HEK293 (cell line): ENCODE data around the gene MCUR1.

Experiments used
- GLIS2 ChIP-seq: fragments of 450-650 bp; formaldehyde crosslinking; IDR thresholded peaks from 2 replicates; pipeline ENCODE4 v1.5.1; 2016; ENCODE audit warnings: missing biosample characterization, missing genetic modification characterization
- KLF16 ChIP-seq: fragments of 450-650 bp; formaldehyde crosslinking; IDR thresholded peaks from 2 replicates; pipeline ENCODE4 v1.5.1; 2017; ENCODE audit warnings: missing biosample characterization, missing genetic modification characterization
- KLF9 ChIP-seq: fragments of 450-650 bp; formaldehyde crosslinking; IDR thresholded peaks from 2 replicates; pipeline ENCODE4 v1.5.1; 2016; ENCODE audit warnings: missing biosample characterization, missing genetic modification characterization, low read depth
- MYNN ChIP-seq: fragments of 450-650 bp; formaldehyde crosslinking; IDR thresholded peaks from 2 replicates; pipeline ENCODE4 v1.5.1; 2016; ENCODE audit warnings: missing biosample characterization, missing genetic modification characterization, borderline replicate concordance
- TRIM28 ChIP-seq: IDR thresholded peaks from 2 replicates; pipeline ENCODE4 v1.6.1; 2011; ENCODE audit warnings: low read length, control low read depth, borderline replicate concordance
- ZBTB17 ChIP-seq: fragments of 450-650 bp; formaldehyde crosslinking; IDR thresholded peaks from 2 replicates; pipeline ENCODE4 v1.5.1; 2016; ENCODE audit warnings: missing biosample characterization, missing genetic modification characterization
- ZBTB48 ChIP-seq: fragments of 450-650 bp; formaldehyde crosslinking; IDR thresholded peaks from 2 replicates; pipeline ENCODE4 v1.5.1; 2016; ENCODE audit warnings: missing biosample characterization, missing genetic modification characterization
- ZBTB8A ChIP-seq: fragments of 450-650 bp; formaldehyde crosslinking; IDR thresholded peaks from 2 replicates; pipeline ENCODE4 v1.5.1; 2016; ENCODE audit warnings: missing biosample characterization, missing genetic modification characterization
- ZEB2 ChIP-seq: fragments of 450-650 bp; formaldehyde crosslinking; IDR thresholded peaks from 2 replicates; pipeline ENCODE4 v1.5.1; 2016; ENCODE audit warnings: missing biosample characterization, missing genetic modification characterization
- ZNF148 ChIP-seq: fragments of 450-650 bp; formaldehyde crosslinking; IDR thresholded peaks from 2 replicates; pipeline ENCODE4 v1.5.0; 2017; ENCODE audit warnings: missing biosample characterization, missing genetic modification characterization, borderline replicate concordance
- ZNF23 ChIP-seq: fragments of 450-650 bp; formaldehyde crosslinking; IDR thresholded peaks from 2 replicates; pipeline ENCODE4 v1.5.1; 2016; ENCODE audit warnings: missing biosample characterization, missing genetic modification characterization, borderline replicate concordance
- ZNF266 ChIP-seq: fragments of 450-650 bp; formaldehyde crosslinking; IDR thresholded peaks from 2 replicates; pipeline ENCODE4 v1.5.1; 2016; ENCODE audit warnings: missing biosample characterization, missing genetic modification characterization, low read depth
- ZNF324 ChIP-seq: fragments of 450-650 bp; formaldehyde crosslinking; IDR thresholded peaks from 2 replicates; pipeline ENCODE4 v1.5.1; 2016; ENCODE audit warnings: missing biosample characterization, missing genetic modification characterization
- ZNF335 ChIP-seq: fragments of 450-650 bp; formaldehyde crosslinking; conservative IDR thresholded peaks from 2 replicates; pipeline ENCODE4 v1.5.1; 2016; ENCODE audit warnings: missing biosample characterization, missing genetic modification characterization
- ZNF341 ChIP-seq: fragments of 450-650 bp; formaldehyde crosslinking; IDR thresholded peaks from 2 replicates; pipeline ENCODE4; 2016; ENCODE audit warnings: low read depth, missing biosample characterization, missing genetic modification characterization
- ZNF37A ChIP-seq: fragments of 450-650 bp; IDR thresholded peaks from 2 replicates; pipeline ENCODE4 v1.5.1; 2018; ENCODE audit warnings: missing biosample characterization, missing genetic modification characterization
- ZNF404 ChIP-seq: fragments of 450-650 bp; formaldehyde crosslinking; IDR thresholded peaks from 2 replicates; pipeline ENCODE4 v1.5.1; 2017; ENCODE audit warnings: missing biosample characterization, missing genetic modification characterization
- ZNF514 ChIP-seq: fragments of 450-650 bp; formaldehyde crosslinking; IDR thresholded peaks from 2 replicates; pipeline ENCODE4 v1.5.1; 2016; ENCODE audit warnings: missing biosample characterization, missing genetic modification characterization
- ZNF544 ChIP-seq: fragments of 450-650 bp; formaldehyde crosslinking; IDR thresholded peaks from 2 replicates; pipeline ENCODE4 v1.5.0; 2017; ENCODE audit warnings: missing biosample characterization, missing genetic modification characterization
- ZNF548 ChIP-seq: fragments of 450-650 bp; formaldehyde crosslinking; IDR thresholded peaks from 2 replicates; pipeline ENCODE4 v1.5.1; 2016; ENCODE audit warnings: missing biosample characterization, missing genetic modification characterization
- ZNF561 ChIP-seq: fragments of 450-650 bp; IDR thresholded peaks from 2 replicates; pipeline ENCODE4 v1.5.1; 2018; ENCODE audit warnings: missing biosample characterization, missing genetic modification characterization, borderline replicate concordance
- ZNF596 ChIP-seq: fragments of 450-650 bp; IDR thresholded peaks from 2 replicates; pipeline ENCODE4 v1.5.0; 2018; ENCODE audit warnings: missing biosample characterization, mild to moderate bottlenecking, missing genetic modification characterization, moderate library complexity
- ZNF621 ChIP-seq: fragments of 450-650 bp; formaldehyde crosslinking; IDR thresholded peaks from 2 replicates; pipeline ENCODE4 v1.5.1; 2017; ENCODE audit warnings: missing biosample characterization, missing genetic modification characterization
- ZNF639 ChIP-seq: fragments of 450-650 bp; formaldehyde crosslinking; IDR thresholded peaks from 2 replicates; pipeline ENCODE4 v1.5.1; 2016; ENCODE audit warnings: missing biosample characterization, missing genetic modification characterization
- ZNF654 ChIP-seq: fragments of 450-650 bp; formaldehyde crosslinking; IDR thresholded peaks from 2 replicates; pipeline ENCODE4 v1.5.1; 2016; ENCODE audit warnings: low read depth, missing biosample characterization, missing genetic modification characterization
- ZNF664 ChIP-seq: fragments of 450-650 bp; formaldehyde crosslinking; IDR thresholded peaks from 2 replicates; pipeline ENCODE4 v1.5.1; 2016; ENCODE audit warnings: missing biosample characterization, missing genetic modification characterization
- ZNF776 ChIP-seq: fragments of 450-650 bp; formaldehyde crosslinking; IDR thresholded peaks from 2 replicates; pipeline ENCODE4 v1.5.0; 2017; ENCODE audit warnings: missing biosample characterization, missing genetic modification characterization, borderline replicate concordance
- ZSCAN23 ChIP-seq: fragments of 450-650 bp; formaldehyde crosslinking; IDR thresholded peaks from 2 replicates; pipeline ENCODE4 v1.5.1; 2016; ENCODE audit warnings: missing biosample characterization, missing genetic modification characterization
- ZXDB ChIP-seq: fragments of 450-650 bp; formaldehyde crosslinking; IDR thresholded peaks from 2 replicates; pipeline ENCODE4 v1.5.1; 2016; ENCODE audit warnings: missing biosample characterization, missing genetic modification characterization
- TF ChIP-seq, protein P1 (sequence below): fragments of 450-650 bp; formaldehyde crosslinking; conservative IDR thresholded peaks from 2 replicates; pipeline ENCODE4 v1.5.1; 2016; ENCODE audit warnings: low read depth, missing biosample characterization, missing genetic modification characterization
- TF ChIP-seq, protein P2 (sequence below): fragments of 450-650 bp; formaldehyde crosslinking; IDR thresholded peaks from 2 replicates; pipeline ENCODE4 v1.5.1; 2016; ENCODE audit warnings: missing biosample characterization, missing genetic modification characterization

Gene MCUR1

GRCh38 chr6:13795041-13795750, 19.2 kb downstream of the MCUR1 start (continued):
- TF ChIP-seq ZNF341 = no peak
- no peak for TF ChIP-seq ZSCAN23 (tag by site-specific recombination)
- no peak for TF ChIP-seq ZNF621 (tag by site-specific recombination)
- no peak for TF ChIP-seq ZNF596 (tag by site-specific recombination)
- peak; percentile 40; the same call in 1 of the 2 replicates for TF ChIP-seq ZXDB (tag by site-specific recombination)
- TF ChIP-seq, protein P1, sequence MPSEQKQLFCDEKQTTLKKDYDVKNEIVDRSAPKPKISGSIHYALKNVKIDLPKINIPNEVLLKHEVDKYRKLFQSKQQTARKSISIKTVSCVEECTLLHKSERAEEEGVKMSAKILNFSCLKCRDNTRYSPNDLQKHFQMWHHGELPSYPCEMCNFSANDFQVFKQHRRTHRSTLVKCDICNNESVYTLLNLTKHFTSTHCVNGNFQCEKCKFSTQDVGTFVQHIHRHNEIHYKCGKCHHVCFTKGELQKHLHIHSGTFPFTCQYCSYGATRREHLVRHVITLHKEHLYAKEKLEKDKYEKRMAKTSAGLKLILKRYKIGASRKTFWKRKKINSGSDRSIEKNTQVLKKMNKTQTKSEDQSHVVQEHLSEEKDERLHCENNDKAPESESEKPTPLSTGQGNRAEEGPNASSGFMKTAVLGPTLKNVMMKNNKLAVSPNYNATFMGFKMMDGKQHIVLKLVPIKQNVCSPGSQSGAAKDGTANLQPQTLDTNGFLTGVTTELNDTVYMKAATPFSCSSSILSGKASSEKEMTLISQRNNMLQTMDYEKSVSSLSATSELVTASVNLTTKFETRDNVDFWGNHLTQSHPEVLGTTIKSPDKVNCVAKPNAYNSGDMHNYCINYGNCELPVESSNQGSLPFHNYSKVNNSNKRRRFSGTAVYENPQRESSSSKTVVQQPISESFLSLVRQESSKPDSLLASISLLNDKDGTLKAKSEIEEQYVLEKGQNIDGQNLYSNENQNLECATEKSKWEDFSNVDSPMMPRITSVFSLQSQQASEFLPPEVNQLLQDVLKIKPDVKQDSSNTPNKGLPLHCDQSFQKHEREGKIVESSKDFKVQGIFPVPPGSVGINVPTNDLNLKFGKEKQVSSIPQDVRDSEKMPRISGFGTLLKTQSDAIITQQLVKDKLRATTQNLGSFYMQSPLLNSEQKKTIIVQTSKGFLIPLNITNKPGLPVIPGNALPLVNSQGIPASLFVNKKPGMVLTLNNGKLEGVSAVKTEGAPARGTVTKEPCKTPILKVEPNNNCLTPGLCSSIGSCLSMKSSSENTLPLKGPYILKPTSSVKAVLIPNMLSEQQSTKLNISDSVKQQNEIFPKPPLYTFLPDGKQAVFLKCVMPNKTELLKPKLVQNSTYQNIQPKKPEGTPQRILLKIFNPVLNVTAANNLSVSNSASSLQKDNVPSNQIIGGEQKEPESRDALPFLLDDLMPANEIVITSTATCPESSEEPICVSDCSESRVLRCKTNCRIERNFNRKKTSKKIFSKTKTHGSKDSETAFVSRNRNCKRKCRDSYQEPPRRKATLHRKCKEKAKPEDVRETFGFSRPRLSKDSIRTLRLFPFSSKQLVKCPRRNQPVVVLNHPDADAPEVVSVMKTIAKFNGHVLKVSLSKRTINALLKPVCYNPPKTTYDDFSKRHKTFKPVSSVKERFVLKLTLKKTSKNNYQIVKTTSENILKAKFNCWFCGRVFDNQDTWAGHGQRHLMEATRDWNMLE = no peak
- 0 out of 2 replicates have a peak, but pooled peaks have one; percentile 18 for TF ChIP-seq ZEB2 (tag by site-specific recombination)
- no peak for TF ChIP-seq TRIM28
- no peak for TF ChIP-seq ZNF404
- no peak for TF ChIP-seq ZBTB48 (tag by site-specific recombination)
- no peak for TF ChIP-seq GLIS2 (tag by site-specific recombination)
- TF ChIP-seq ZNF544 (tag by site-specific recombination) = no peak
- no peak for TF ChIP-seq MYNN (tag by site-specific recombination)
- no peak for TF ChIP-seq ZNF148 (tag by site-specific recombination)
- 0 out of 2 replicates have a peak, but pooled peaks have one; percentile 21 for TF ChIP-seq ZNF324 (tag by site-specific recombination)
- no peak for TF ChIP-seq ZBTB8A (tag by site-specific recombination)
- TF ChIP-seq ZNF654 (tag by site-specific recombination) = peak; percentile 96
- peak; percentile 25; the same call in 1 of the 2 replicates for TF ChIP-seq ZBTB17 (tag by site-specific recombination)
- no peak for TF ChIP-seq KLF16 (tag by site-specific recombination)
- no peak for TF ChIP-seq KLF9 (tag by site-specific recombination)
- TF ChIP-seq, protein P2, sequence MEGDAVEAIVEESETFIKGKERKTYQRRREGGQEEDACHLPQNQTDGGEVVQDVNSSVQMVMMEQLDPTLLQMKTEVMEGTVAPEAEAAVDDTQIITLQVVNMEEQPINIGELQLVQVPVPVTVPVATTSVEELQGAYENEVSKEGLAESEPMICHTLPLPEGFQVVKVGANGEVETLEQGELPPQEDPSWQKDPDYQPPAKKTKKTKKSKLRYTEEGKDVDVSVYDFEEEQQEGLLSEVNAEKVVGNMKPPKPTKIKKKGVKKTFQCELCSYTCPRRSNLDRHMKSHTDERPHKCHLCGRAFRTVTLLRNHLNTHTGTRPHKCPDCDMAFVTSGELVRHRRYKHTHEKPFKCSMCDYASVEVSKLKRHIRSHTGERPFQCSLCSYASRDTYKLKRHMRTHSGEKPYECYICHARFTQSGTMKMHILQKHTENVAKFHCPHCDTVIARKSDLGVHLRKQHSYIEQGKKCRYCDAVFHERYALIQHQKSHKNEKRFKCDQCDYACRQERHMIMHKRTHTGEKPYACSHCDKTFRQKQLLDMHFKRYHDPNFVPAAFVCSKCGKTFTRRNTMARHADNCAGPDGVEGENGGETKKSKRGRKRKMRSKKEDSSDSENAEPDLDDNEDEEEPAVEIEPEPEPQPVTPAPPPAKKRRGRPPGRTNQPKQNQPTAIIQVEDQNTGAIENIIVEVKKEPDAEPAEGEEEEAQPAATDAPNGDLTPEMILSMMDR = peak; percentile 64; the same call in 1 of the 2 replicates
- TF ChIP-seq ZNF266 (tag by site-specific recombination) = no peak
- no peak for TF ChIP-seq ZNF548
- TF ChIP-seq ZNF514 (tag by site-specific recombination) = no peak
- no peak for TF ChIP-seq ZNF776
- TF ChIP-seq ZNF23 (tag by site-specific recombination) = no peak
- TF ChIP-seq ZNF664 (tag by site-specific recombination) = peak; percentile 57; the same call in 1 of the 2 replicates
- no peak for TF ChIP-seq ZNF639
- TF ChIP-seq ZNF561 (tag by site-specific recombination) = no peak; the same call in 1 of the 2 replicates
- no peak for TF ChIP-seq ZNF37A (tag by site-specific recombination)
- TF ChIP-seq ZNF335 (tag by site-specific recombination) = 0 out of 2 replicates have a peak, but pooled peaks have one; percentile 11
